ENCODE data around the gene METTL17.
A peak's percentile ranks its signal among the peaks of the same experiment; 100 is the strongest.
"Not testable (repeated sequence)": the region's sequence is repeated elsewhere in the genome, so short reads cannot be mapped to it uniquely, and the experiment has no call there.

The METTL17 gene, protein sequence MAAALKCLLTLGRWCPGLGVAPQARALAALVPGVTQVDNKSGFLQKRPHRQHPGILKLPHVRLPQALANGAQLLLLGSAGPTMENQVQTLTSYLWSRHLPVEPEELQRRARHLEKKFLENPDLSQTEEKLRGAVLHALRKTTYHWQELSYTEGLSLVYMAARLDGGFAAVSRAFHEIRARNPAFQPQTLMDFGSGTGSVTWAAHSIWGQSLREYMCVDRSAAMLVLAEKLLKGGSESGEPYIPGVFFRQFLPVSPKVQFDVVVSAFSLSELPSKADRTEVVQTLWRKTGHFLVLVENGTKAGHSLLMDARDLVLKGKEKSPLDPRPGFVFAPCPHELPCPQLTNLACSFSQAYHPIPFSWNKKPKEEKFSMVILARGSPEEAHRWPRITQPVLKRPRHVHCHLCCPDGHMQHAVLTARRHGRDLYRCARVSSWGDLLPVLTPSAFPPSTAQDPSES

DNA sequence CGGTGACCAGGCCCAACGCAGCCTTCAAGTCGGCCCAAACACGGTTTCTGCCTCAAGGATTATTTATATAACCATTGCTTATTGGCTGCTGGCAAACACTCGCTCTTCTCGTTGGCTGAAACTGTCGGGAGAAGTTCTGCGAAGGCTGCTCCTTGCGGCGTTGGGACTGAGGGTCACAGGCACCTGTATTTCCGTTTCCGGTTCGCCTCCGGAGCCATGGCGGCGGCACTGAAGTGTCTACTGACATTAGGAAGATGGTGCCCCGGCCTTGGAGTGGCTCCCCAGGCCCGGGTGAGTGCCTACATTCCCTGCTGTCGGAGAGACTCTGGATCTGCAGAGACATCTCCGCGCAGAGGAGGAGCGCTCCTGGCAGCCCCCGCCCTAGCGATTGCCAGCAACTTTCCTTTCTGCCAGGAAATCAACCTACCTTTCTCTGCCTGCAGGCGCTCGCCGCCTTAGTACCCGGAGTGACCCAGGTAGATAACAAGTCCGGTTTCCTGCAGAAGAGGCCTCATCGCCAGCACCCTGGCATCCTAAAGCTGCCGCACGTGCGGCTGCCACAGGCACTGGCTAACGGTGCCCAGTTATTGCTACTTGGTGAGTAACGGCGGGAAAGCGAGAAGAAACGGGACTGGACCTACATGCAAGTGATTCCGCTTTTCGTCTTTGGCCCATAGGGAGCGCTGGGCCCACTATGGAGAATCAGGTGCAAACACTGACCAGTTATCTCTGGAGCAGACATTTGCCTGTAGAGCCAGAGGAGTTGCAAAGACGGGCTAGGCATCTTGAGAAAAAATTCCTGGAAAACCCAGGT is at the start of gene METTL17:
METTL17 (plus strand) TSS at position 194 of the 814 bp plus-strand sequence; CDS start at position 217, 23 bp downstream.
- peak; percentile 87 for DNase-seq

DNA sequence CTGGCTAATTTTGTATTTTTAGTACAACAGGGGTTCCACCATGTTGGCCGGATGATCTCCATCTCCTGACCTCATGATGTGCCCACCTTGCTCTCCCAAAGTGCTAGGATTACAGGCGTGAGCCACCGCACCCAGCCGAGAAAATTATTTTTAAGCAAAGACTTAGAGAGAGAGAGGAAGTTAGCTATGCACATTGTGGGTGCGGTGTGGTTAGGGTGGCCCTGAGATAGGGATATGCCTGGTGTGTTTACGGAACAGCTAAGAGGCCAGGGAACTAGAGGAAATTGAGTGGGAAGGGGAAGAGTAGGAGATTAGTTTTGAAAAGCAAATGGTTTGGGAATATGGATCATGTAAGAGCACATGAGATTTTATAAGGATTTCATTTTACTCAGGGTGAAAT is 44.6 kb upstream of the METTL17 start:
- not testable (repeated sequence) for DNase-seq

DNA sequence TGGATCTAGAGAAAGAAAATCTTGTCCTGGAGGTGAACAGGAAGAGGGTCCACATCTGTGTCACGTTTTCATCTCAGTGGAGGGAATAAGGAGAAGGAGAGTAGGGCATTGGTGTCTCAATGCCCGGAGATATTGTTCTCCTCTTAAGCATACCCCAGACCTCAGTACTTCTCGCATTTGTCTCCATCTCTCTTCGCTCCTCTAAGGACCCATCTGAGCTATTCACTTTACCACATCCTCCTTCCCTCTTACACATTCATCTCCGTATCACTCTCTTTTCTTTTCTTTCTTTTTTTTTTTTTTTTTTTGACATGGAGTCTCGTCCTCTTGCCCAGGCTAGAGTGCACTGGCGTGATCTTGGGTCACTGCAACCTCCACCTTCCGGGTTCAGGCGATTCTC is 43.1 kb upstream of the METTL17 start:
- DNase-seq, result not testable (repeated sequence)

DNA sequence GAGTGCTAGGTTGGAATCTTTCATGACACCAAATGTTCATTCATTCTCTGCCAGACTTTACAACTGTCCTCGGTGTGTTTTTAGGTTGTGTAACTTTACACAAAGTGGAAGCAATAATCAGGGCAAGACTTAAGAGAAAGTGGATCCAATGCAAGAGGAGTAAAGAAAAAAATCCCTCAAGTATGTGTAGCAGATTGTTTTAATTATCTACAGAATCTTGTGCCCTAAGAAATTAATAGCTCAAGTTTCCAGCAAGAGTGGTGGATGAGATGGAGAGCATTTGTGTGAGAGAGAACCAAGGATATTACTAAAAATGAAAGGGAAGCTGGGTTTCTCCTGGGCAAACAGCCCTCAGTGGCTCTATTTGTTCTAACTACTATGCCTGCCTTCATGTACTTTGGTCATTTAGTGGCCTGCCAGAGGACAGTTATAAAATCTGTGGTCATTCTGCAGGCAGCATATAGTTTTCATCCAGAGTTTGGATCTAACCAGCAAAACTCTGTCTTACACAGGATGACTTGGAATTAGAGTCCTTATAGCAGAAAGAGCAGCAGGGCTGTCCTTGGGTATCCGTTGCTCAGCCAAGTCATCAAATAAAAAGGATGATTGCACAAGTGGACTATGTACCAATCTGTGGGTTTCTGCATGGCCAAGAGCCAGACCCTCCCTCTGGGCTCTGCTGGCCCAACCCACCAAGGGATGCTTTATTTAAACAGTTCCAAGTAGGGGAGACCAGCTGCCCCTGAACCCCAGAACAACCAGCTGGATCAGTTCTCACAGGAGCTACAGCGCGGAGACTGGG is 34.8 kb upstream of the METTL17 start, which contains the start of gene RNASE2:
RNASE2 (plus strand) TSS at position 752 of the 802 bp plus-strand sequence. CDS start 285 bp downstream, outside the sequence.
- not testable (repeated sequence) for DNase-seq

DNA sequence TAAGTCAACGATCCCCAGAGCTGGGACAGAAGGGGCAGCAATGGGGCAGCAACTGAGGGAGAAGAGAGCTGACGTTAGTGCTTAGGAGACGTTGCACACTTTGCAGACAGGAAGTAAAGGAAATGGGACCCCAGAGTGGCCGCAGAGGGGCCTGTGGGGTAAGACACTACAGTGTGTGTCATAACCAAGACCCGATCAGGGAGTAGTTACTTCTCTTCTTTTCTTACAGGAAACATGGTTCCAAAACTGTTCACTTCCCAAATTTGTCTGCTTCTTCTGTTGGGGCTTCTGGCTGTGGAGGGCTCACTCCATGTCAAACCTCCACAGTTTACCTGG is 34.3 kb upstream of the METTL17 start:
- DNase-seq, result not testable (repeated sequence)

DNA sequence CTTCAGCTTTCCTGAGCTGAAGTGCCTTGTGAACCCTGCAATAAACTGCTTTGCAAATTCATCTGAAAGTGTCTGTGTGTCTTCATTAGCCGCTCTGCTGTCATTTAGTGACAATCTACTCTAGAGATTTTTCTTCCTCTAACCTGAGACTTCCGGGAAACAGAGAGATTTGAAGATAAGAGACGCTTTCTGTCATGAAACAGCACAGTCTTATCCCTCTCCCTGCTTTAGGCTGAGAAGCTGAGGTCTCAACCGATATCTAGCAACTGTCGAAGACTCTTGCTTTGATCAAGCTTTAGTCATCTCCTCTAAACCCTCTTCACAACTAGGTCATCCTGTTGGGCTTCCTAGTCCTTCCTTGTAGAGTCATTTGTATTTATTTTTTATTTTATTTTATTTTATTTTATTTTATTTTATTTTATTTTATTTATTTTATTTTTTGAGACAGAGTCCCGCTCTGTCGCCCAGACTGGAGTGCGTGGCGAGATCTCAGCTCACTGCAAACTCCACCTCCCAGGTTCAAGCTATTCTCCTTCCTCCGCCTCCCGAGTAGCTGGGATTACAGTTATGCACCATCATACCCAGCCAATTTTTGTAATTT is 33.3 kb upstream of the METTL17 start:
- no peak for DNase-seq

DNA sequence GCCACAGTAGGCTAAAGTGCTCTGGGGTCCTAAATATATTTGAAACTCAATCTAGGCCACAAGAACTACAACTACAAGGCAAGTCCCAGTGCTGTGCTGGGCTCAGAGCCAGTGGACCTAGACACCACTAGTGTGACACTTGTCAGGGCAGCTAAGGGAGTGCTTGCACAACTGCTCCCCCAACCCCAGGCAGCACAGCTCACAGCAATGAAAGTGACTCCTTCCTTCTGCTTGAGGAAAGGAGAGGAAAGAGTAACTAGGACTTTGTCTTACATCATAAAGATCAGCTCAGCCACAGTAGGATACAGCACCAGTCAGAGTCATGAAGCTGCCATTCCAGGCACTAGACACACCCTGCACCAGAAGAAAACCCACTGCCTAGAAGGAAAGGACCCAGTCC is 30.8 kb upstream of the METTL17 start:
- not testable (repeated sequence) for DNase-seq

DNA sequence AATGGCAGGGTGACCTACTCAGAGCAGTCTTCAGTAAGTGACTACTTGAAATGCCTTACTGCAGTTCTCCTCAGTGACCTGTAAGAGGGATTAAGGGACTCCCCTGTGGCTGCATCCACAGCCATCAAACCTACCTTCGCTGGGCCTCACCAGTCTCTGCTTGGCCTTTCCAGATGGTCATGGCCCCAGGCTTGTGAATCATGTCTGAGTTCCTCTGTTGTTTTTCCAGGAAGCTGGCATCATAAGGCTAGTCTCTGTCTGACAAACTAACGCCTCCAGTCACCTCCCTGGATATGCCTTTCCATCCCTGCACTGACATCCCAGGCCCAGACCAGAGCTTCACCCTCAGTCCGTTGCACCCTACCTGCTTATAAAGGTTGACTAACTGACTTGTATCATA is 20.4 kb upstream of the METTL17 start:
- DNase-seq, result no peak

DNA sequence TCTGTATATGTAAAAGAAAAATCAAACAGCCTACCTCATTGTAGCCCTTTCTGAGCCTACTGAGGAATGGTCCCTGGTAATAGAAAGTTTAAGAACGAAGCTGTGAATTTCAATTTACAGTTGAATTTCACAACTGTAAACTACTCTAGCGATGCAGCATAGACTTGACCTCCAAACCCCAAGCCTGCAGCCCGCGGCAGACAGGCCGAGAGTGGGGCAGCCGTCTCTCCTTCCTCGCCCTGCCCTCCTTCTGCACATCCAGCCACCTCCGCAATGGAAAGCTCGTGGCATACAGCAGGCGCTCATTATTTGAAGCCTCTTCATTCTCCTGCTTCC is 19.2 kb upstream of the METTL17 start:
- DNase-seq, result no peak

DNA sequence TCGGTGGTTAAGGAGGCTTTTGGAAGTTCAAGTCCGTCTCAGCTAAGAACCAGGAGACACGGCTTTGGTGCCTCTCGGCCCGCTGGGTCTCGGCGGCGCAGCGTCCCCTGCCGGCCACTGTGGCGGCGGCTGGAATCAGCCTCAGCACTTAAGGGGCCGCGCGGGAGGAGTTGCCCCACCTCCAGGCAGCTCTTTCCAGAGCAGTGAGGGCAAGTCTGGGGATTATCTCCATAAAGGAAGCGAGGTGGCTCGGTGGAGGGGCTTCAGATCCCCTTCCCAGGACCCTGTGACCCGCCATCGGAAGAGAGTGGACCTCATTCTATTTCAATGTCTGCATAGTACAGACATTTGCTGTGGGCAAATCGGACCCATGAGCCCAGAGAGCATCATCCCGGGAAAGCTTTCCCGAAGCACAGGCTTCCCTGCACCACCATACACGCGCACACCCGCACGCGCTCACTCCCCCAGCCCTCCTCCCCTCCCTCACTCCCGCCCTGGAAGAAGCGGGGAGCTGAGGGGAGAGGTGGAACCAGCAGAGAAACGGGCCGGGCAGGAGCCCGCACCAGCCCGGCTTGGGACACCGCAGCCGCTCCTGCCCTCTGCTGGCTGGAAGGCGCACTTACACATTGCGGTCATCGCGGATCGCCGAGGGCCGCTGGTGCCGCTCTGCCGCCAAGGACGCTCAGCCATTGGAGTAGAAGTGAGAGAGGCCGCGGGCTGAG is 18.6 kb upstream of the METTL17 start:
- DNase-seq, result peak; percentile 58

DNA sequence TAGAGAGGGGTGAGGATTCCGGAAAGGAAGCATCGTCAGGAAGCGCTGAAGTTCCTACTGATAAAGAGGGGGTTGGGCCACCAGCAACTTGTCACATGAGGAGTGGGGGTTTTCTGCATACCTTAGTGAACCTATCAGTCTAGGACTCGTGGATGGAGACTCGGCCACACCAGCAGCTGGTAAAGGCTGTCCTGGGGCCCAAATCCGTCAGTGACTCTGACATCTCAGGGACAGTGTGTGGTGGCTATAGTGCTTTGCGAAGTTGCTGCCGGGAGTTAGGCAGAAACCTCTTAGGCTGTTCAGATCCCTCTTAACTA is 18.1 kb upstream of the METTL17 start:
- no peak for DNase-seq

DNA sequence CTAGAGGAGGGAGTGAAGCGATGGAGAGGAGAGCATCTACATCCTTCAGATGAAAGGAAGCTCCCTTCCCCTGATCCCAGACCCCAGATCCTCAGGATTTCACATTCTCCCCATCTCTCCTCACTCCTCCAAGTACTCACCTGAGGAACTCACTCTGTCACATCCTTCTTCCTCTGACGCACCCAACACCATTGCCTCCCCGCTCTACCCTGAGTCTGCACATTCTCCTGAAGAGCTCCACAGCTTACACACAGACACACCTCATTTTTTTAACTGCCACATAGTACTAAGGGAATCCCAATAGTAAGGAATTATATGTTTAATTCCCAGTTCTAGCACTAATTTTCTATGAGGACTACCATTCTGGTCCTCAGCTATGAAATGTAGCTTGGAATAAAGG is 16.3 kb upstream of the METTL17 start:
- no peak for DNase-seq

DNA sequence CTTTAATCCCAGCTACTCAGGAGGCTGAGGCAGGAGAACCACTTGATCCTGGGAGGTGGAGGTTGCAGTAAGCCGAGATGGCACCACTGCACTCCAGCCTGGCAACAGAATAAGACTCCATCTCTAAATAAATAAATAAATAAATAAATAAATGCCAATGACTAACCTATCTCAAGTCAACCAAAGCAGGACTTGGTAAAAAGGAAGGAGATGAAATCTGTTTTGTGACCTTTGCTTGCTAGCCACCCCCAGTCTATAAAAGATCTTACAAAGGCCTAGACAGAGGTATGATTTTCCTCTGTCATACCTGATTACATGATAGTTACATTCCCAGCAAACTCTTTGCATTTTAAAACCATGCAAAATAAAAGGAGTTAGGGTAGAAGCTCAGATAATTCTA is 13.5 kb upstream of the METTL17 start:
- DNase-seq, result no peak

DNA sequence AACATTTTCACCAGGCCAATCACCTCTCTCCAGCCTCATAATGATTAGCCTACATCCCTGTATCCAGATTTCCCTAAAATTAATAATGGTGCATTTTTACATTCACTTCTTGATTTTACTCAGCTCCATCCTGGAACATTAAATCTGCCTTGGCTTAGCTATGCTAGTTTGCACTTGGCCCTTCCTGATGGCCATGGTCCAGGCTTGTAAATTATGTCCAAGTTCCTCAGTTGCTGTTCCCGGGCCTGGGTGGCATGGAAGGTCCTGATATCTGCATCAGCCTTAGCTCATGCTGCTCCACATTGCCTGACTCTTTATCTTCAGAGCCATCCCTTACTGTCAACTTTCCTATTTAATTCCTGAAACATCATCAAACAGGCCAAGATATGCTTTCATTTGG is 11.1 kb upstream of the METTL17 start:
- DNase-seq, result no peak

DNA sequence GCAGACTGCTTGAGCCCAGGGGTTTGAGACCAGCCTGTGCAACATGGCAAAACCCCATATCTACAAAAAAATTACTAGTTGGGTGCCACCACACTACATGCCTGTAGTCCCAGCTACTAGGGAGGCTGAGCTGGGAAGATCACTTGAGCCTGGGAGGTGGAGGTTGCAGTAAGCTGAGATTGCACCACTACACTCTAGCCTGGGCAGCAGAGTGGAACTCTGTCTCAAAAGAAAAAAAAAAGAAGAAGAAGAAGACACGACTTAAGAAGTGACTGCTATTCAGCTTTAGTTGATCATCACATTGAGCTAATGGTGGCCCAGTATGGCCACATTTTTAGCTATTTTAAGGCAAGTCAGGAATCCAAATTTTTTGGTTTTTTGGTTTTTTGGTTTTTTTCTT is 8.9 kb upstream of the METTL17 start:
- DNase-seq, result no peak

DNA sequence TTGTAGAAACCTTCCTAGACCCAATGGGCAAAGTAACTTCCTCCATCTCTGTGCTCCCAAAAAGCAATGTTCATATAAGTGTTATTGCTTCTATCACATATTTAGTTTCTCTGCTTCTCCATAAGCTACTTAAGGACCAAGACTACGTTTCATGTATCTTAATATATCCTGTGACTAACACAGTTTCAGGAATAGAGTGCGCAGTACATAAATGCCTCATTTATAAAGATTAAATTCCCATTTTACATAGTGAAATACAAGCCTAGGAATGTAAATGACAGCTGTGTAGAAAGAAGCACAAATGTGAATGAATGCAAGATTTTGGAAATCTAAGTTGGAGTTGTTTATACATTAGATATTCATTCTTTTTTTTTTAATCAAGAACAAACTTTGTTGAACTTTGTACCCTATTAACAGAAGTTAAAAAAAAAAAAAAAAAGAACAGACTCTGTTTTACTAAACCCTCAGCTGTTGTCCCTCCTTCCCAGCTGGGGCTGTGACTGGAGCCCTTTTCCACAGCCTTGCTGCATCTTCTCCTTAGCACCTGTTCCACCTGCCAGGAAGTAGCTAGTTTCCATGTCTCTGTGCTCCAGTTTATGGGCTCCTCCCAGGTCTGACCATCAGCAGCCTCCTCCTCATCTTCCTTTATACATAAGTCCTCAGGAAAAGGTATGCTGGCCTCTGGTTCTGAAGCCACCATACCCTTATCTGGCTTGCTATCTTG is 7.0 kb upstream of the METTL17 start:
- DNase-seq, result no peak

DNA sequence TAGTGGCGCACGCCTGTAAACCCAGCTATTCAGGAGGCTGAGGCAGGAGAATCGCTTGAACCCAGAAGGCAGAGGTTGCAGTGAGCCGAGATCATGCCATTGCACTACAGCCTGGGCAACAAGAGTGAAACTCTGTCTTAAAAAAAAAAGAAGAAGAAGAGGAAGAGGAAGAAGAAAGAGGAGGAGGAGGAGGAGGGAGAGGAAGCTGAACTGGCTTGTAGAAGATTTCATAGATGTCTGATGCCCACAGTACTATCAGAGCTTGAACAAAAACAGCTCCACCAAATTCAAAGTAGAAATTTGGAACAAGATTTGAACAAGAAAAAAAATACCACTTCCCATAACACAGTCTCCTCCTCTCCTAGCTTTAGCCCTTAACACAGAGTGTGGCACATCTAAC is 4.1 kb upstream of the METTL17 start:
- DNase-seq, result not testable (repeated sequence)

DNA sequence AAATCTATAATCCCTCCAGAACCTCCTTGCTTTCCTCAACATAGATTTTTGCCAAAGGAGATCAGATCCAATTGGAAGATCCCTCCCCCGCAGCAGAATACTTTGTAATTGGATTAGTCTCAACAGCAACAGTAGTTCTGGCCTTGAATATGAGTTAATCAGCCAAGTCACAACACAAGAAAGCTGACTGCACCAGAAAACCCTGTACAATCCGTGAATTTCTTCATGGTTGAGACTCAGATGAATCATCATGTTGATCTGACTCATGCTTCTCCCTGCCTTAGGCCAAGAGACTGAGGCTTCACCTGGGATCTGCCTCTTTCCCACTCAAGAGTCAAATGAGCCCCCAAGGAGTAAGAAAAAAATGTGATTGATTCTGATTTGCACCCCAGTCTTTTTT is 3.0 kb upstream of the METTL17 start:
- no peak for DNase-seq

DNA sequence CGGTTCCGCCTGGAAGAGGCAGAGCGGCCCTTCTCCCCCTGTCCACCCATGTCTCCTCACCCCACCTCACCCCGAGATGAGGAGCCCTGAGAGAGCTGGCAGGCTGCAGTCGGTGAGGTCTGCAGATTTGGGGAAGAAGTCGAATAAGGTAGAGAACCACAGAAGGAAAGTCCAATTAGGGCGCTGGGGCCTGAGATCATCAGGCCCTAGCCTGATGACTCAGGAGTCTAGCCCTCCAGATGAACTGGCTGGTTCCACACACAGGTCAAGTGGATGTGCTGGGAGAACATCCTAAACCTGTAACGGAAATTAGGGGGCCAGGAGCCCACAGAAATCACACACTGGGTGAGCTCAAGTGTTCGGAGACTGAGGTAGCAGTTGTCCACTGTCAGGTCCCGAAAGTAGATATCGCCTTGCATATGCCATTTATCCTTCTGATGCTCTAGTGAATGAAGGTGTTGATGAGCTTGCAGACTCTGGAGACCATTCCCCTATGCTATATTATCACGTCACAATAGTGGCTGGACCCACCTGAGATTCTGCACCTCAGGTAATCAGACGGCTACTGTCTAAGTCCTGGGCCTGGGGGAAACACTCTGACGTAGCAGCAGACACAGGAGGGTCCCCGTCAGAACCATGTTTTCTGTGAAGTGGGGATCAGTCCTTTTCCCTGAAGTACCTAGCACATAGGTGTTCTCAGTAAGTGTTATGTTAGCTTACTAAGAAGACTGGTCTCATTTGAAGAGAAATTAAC is 886 bp upstream of the METTL17 start:
- no peak for DNase-seq

DNA sequence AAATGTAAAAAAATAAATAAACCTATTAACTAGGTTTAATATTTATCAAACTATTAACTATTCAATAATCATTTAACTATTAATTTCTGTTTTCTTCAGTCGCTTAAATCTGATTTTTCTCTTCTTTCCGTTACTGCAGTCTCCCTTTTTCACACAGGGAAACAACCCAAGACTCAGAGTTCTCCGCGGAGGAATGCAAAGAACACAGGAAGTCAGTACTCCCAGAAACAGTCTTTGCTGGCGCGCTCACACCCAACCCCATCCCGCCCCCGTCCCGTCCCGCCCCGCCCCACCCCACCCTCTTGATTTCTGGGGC is 351 bp upstream of the METTL17 start:
- no peak for DNase-seq

DNA sequence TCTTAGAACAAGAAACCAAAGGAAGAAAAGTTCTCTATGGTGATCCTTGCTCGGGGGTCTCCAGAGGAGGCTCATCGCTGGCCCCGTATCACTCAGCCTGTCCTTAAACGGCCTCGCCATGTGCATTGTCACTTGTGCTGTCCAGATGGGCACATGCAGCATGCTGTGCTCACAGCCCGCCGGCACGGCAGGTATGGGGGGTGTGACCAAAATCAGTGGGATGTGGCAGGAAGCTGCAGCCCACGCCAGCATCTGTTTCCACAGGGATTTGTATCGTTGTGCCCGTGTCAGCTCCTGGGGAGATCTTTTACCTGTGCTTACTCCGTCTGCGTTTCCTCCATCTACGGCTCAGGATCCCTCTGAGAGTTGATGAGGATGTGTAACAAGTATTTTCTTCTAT is 6.7 kb downstream of the METTL17 start:
- no peak for DNase-seq
